Thoracic aorta (tissue), 2 donors: ENCODE measurements around the gene PRKRA. TPM values are rescaled to one million over a fixed set of nuclear protein-coding genes. Genes with fewer than 3 reads are reported as not detected.
A peak's percentile ranks its signal among the peaks of the same experiment; 100 is the strongest.

Experiments used
- ATAC-seq: fragments of 150-250 bp; one replicate; pipeline ENCODE4 v1.8.0; 2017; ENCODE audit warnings: low read depth; ENCODE audit not compliant: insufficient number of reproducible peaks, low FRiP score
- DNase-seq: peaks from one replicate; pipeline ENCODE4 v3.0.0-alpha.2; 2020; ENCODE audit warnings: low spot score
- H3K27ac ChIP-seq, 2 donors: fragments of 200-600 bp; sonication (generic); 1 replicate in 1 of 2; 2 replicates in 1 of 2; pipeline ENCODE4 v1.5.1; 2016; ENCODE audit warnings: mild to moderate bottlenecking in 2 of 2, moderate library complexity in 2 of 2
- H3K27me3 ChIP-seq: fragments of 200-600 bp; sonication (generic); replicated peaks from 2 replicates; pipeline ENCODE4 v1.6.0; 2016; ENCODE audit warnings: mild to moderate bottlenecking; ENCODE audit not compliant: insufficient read depth
- H3K36me3 ChIP-seq: fragments of 200-600 bp; sonication (generic); one replicate; pipeline ENCODE4 v1.5.1; 2016
- H3K4me1 ChIP-seq, 2 donors: fragments of 200-600 bp; sonication (generic); 1 replicate in 1 of 2; 2 replicates in 1 of 2; pipeline versions ENCODE4 v1.5.1 to v1.6.0; 2016; ENCODE audit warnings: low read depth in 2 of 2, mild to moderate bottlenecking in 1 of 2; ENCODE audit not compliant: control insufficient read depth in 1 of 2
- H3K4me3 ChIP-seq: fragments of 200-600 bp; sonication (generic); 2 replicates; pipeline ENCODE4 v1.5.1; 2016; ENCODE audit warnings: mild to moderate bottlenecking
- H3K9me3 ChIP-seq: fragments of 200-600 bp; sonication (generic); 2 replicates; pipeline ENCODE4 v1.5.1; 2016
- CTCF ChIP-seq: fragments of 200-600 bp; sonication (generic); IDR thresholded peaks from one replicate; pipeline ENCODE4 v1.5.1; 2019; ENCODE audit warnings: antibody characterized with exemption
- total RNA-seq, 2 donors: library from RNA; depleted of rRNA; stranded (reverse); fragments of >200 nt; gene quantifications; one replicate each; pipeline versions ENCODE4 v1.1.0 to v1.2.3, GENCODE V29; 2016

The PRKRA gene
- total RNA-seq, 2 donors from 2014 or later: 61.3 to 71.5 TPM

GRCh38 chr2:178485356-178485755 is 34.4 kb upstream of the PRKRA start:
- Histone ChIP-seq H3K36me3 (peaks cover 5% of the 10 kb centered on the region), H3K27me3 (no peaks in the 10 kb centered on the region), H3K4me3 (no peak overlapping the region), H3K4me1 (peaks cover 36 to 44% of the 10 kb centered on the region in 2 donors), H3K27ac (no peak overlapping the region), H3K9me3 (no peaks in the 10 kb centered on the region)
- ATAC-seq (no peak), DNase-seq (no peak)
- no peak for TF ChIP-seq CTCF

DNA sequence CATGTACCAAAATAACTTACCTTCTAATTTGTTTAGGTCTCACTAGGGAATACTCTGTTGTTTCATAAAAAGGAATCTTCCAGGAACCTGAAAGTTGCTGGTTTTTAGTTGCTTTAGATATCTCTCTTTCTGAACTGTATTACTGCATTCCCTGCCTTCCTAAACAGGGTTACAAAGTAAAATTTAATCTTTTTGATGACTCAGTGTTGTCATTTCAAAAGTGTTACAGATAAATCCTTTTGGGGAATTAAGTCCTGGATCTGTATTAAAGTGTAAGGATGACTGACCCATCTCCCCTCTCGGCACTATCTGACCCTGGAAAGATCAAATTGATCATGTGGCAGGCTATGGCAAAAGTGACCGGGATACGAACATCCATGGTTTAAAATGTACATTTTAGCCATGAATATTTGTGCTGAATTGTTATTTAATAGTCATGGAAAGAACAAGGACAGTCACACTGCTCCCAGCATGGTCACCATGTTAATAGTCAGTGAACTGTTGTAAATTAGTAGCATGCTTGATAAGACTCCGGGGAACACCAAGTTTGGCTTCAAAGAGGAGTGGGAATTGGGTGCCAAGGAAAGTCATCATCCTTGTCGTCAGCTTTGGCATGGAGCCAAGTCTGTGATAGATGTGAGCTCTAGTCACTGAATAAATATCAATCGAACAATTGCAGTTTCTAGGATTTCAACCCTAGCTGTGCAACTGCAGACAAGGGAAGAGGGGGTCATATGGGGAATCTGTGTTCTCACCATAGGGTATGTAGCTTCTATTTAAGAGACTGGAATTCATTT is 33.5 kb upstream of the PRKRA start:
- no peak for TF ChIP-seq CTCF
- H3K27ac ChIP-seq: no peak overlapping the region
- peak overlapping the region; percentile 6 for H3K4me3 ChIP-seq
- peaks cover 41 to 49% of the 10 kb centered on the region in 2 donors for H3K4me1 ChIP-seq
- no peaks in the 10 kb centered on the region for H3K9me3 ChIP-seq
- no peaks in the 10 kb centered on the region for H3K27me3 ChIP-seq
- peaks cover 5% of the 10 kb centered on the region for H3K36me3 ChIP-seq
- DNase-seq (no peak), ATAC-seq (no peak)

GRCh38 chr2:178482437-178482836 is 31.5 kb upstream of the PRKRA start:
- ATAC-seq (no peak), DNase-seq (no peak)
- no peaks in the 10 kb centered on the region for H3K27me3 ChIP-seq
- H3K4me1 ChIP-seq: peaks cover 46 to 55% of the 10 kb centered on the region in 2 donors
- TF ChIP-seq CTCF: no peak
- H3K4me3 ChIP-seq: peak overlapping the region; percentile 83
- H3K27ac ChIP-seq: no peak overlapping the region
- no peaks in the 10 kb centered on the region for H3K9me3 ChIP-seq
- peaks cover 2% of the 10 kb centered on the region for H3K36me3 ChIP-seq

DNA sequence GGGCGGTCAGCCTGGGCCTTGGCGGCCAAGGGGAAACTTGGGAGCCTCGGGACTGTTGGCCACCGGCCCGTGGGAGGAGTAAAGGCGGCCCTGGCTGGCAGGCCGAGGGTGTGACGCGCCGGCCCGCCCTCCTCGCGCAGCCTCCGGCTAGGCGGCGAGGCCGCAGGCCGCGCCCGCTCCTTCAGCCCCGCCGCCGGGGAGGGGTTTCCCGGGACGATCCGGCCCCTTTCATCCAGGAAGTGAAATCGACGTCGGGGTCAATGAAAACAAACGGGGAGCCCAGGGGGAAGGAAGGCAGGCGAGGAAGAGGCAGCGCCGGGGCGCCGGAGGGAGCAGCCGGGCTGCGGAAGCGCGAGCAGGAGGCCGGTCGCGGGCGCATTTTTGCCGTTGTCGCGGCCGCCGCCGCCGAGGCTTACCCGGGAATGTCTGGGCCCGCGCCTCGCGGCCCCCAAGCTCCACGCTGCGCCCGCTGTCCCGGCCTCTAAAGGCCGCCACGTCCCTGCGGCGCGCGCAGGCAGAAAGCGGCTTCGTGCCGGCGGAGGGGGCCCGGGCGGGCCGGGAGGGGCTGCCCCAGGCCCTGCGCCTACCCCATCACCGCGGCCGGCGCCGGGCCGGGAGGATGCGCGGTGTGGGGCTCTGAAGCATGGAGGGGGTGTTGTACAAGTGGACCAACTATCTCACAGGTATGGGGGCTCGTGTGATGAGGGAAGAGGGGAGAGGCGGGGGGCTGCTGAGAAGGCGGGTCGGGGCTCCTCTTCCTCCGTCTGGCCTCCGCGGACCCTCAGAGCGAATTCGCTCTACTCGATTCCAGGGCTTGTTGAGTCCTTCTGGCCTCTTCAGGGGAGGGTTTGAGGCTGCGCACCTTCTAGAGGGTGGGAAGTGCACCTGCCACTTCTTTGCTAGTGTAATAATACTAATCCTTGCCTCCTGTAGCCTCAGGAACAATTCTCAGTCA is 29.5 kb upstream of the PRKRA start, which contains the start of gene PLEKHA3:
TSS of gene PLEKHA3 (plus strand) at position 231 of the 955 bp plus-strand sequence. CDS start at position 644, 413 bp downstream.
- no peaks in the 10 kb centered on the region for H3K27me3 ChIP-seq
- TF ChIP-seq CTCF: no peak
- H3K4me1 ChIP-seq: peaks cover 50 to 67% of the 10 kb centered on the region in 2 donors
- no peaks in the 10 kb centered on the region for H3K9me3 ChIP-seq
- peak within 1 kb of the TSS; percentile 83 for H3K4me3 ChIP-seq
- H3K27ac ChIP-seq: peak within 1 kb of the TSS; percentile 93 to 98
- peak; percentile 75 for ATAC-seq
- DNase-seq: peak; percentile 91
- no peaks in the 10 kb centered on the region for H3K36me3 ChIP-seq

DNA sequence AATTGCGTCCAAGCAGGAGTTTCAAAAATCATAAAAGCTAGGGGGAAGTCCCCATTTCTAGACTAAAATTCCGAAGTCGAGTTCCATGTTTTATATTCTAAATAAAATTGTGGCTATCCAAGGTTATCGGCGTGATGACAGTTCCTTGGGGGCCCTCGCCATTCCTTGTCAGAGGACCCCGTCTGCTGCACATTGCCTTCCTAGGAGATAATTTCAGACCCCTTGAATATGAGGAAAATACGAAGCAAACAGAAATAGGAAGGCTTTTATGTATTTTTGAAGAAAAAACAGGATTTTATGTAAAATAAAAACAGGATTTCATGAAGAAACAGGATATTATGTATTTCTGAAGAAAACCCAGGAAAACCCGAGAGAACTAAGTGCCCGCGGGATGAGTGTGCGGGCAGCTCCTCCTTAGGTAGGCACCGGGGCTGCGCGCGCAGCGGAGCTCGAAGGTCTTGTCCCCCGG is 28.8 kb upstream of the PRKRA start:
- Histone ChIP-seq H3K4me3 (peak overlapping the region; percentile 83), H3K27ac (peak overlapping the region; percentile 93 to 98), H3K9me3 (no peaks in the 10 kb centered on the region), H3K4me1 (peaks cover 45 to 63% of the 10 kb centered on the region in 2 donors), H3K36me3 (no peaks in the 10 kb centered on the region), H3K27me3 (no peaks in the 10 kb centered on the region)
- DNase-seq: no peak
- ATAC-seq: no peak
- TF ChIP-seq CTCF: no peak
